DND-41 (cell line): ENCODE data around the gene OR7D2.
"Not testable (repeated sequence)": the region's sequence is repeated elsewhere in the genome, so short reads cannot be mapped to it uniquely, and the experiment has no call there.

Source experiments
- ATAC-seq: fragments of 200-7000 bp; cut with Tn5 transposase; 3 replicates; pipeline ENCODE4 v1.9.1; 2021; ENCODE audit warnings: low read depth; ENCODE audit not compliant: insufficient read depth
- DNase-seq: peaks from one replicate; pipeline ENCODE4 v3.0.0-alpha.2; 2020
- H2AFZ ChIP-seq: 2 replicates; pipeline ENCODE4 v1.6.0; 2012; ENCODE audit warnings: low read depth, low read length
- H3K27ac ChIP-seq: 2 replicates; pipeline ENCODE4 v1.5.1; 2012; ENCODE audit warnings: low read length, inconsistent platforms
- H3K27me3 ChIP-seq: fragments of 200-600 bp; sonication (generic); 2 replicates; pipeline ENCODE4 v1.6.0; 2012; ENCODE audit warnings: low read length, mild to moderate bottlenecking, inconsistent platforms; ENCODE audit not compliant: insufficient read depth, poor library complexity
- H3K36me3 ChIP-seq: 2 replicates; pipeline ENCODE4 v1.5.1; 2012; ENCODE audit warnings: low read length, inconsistent platforms; ENCODE audit not compliant: insufficient read depth
- H3K4me1 ChIP-seq: 2 replicates; pipeline ENCODE4 v1.5.1; 2012; ENCODE audit warnings: mild to moderate bottlenecking, low read length; ENCODE audit not compliant: insufficient read depth
- H3K4me2 ChIP-seq: 2 replicates; pipeline ENCODE4 v1.6.0; 2012; ENCODE audit warnings: mild to moderate bottlenecking, moderate library complexity, low read length, inconsistent platforms; ENCODE audit not compliant: insufficient read depth
- H3K4me3 ChIP-seq, 2 experiments: fragments of 200-600 bp in 1 of 2; shearing (Covaris generic) in 1 of 2; 2 replicates each; pipeline ENCODE4 v1.5.1; 2012 to 2016; ENCODE audit warnings: inconsistent platforms in 2 of 2, low read length in 2 of 2, mild to moderate bottlenecking in 2 of 2, low read depth in 1 of 2, moderate library complexity in 1 of 2
- H3K79me2 ChIP-seq: 2 replicates; pipeline ENCODE4 v1.6.0; 2012; ENCODE audit warnings: low read length, inconsistent platforms; ENCODE audit not compliant: insufficient read depth
- H3K9ac ChIP-seq: 2 replicates; pipeline ENCODE4 v1.6.0; 2012; ENCODE audit warnings: low read depth, mild to moderate bottlenecking, inconsistent platforms, low read length, moderate library complexity
- H3K9me3 ChIP-seq: 2 replicates; pipeline ENCODE4 v1.5.1; 2012; ENCODE audit warnings: low read length, moderate library complexity, mild to moderate bottlenecking, inconsistent platforms; ENCODE audit not compliant: insufficient read depth, severe bottlenecking
- H4K20me1 ChIP-seq: 2 replicates; pipeline ENCODE4 v1.6.0; 2012; ENCODE audit warnings: low read length; ENCODE audit not compliant: insufficient read depth
- CTCF ChIP-seq: IDR thresholded peaks from 2 replicates; pipeline ENCODE4 v1.5.1; 2012; ENCODE audit warnings: borderline replicate concordance, low read length, moderate library complexity, mild to moderate bottlenecking; ENCODE audit not compliant: poor library complexity, severe bottlenecking; ENCODE audit errors: extremely low read depth
- EZH2 ChIP-seq: IDR thresholded peaks from 3 replicates; pipeline ENCODE4 v1.6.1; 2012; ENCODE audit warnings: borderline replicate concordance, low read depth, mild to moderate bottlenecking, moderate library complexity, low read length, inconsistent platforms; ENCODE audit not compliant: severe bottlenecking

Gene OR7D2

GRCh38 chr19:9175326-9175725 lies 3.5 kb upstream of the OR7D2 start:
- Histone ChIP-seq H3K79me2 (no peaks in the 10 kb centered on the region), H3K4me3 (no peak overlapping the region), H3K36me3 (no peaks in the 10 kb centered on the region), H2AFZ (no peak overlapping the region), H3K27me3 (no peaks in the 10 kb centered on the region), H3K9ac (no peak overlapping the region), H3K4me1 (no peaks in the 10 kb centered on the region), H3K4me2 (no peak overlapping the region), H3K9me3 (no peaks in the 10 kb centered on the region), H4K20me1 (no peaks in the 10 kb centered on the region), H3K27ac (no peak overlapping the region)
- no peak for DNase-seq
- no peak for TF ChIP-seq EZH2
- TF ChIP-seq CTCF = no peak
- ATAC-seq = no peak

GRCh38 chr19:9183000-9183399 lies 4.2 kb downstream of the OR7D2 start:
- Histone ChIP-seq H2AFZ (no peak overlapping the region), H3K27me3 (no peaks in the 10 kb centered on the region), H3K27ac (no peak overlapping the region), H3K4me3 (no peak overlapping the region), H3K4me1 (no peaks in the 10 kb centered on the region), H3K79me2 (no peaks in the 10 kb centered on the region), H3K9ac (no peak overlapping the region), H3K4me2 (no peak overlapping the region), H3K9me3 (no peaks in the 10 kb centered on the region), H4K20me1 (no peaks in the 10 kb centered on the region), H3K36me3 (no peaks in the 10 kb centered on the region)
- ATAC-seq (no peak), DNase-seq (no peak)
- TF ChIP-seq CTCF (no peak), EZH2 (no peak)

GRCh38 chr19:9187191-9187590 lies 8.4 kb downstream of the OR7D2 start:
- no peak overlapping the region for H3K4me3 ChIP-seq
- H3K4me1 ChIP-seq = no peaks in the 10 kb centered on the region
- H3K36me3 ChIP-seq = no peaks in the 10 kb centered on the region
- H3K9ac ChIP-seq = no peak overlapping the region
- ATAC-seq (no peak), DNase-seq (no peak)
- H3K4me2 ChIP-seq = no peak overlapping the region
- TF ChIP-seq CTCF (no peak), EZH2 (no peak)
- no peaks in the 10 kb centered on the region for H3K79me2 ChIP-seq
- H3K9me3 ChIP-seq = no peaks in the 10 kb centered on the region
- H3K27ac ChIP-seq = no peak overlapping the region
- no peak overlapping the region for H2AFZ ChIP-seq
- H4K20me1 ChIP-seq = no peaks in the 10 kb centered on the region
- no peaks in the 10 kb centered on the region for H3K27me3 ChIP-seq

GRCh38 chr19:9189535-9189934 lies 10.8 kb downstream of the OR7D2 start:
- Histone ChIP-seq H3K4me2 (no peak overlapping the region), H3K27me3 (no peaks in the 10 kb centered on the region), H3K9ac (no peak overlapping the region), H3K4me3 (no peak overlapping the region), H3K79me2 (no peaks in the 10 kb centered on the region), H3K9me3 (no peaks in the 10 kb centered on the region), H3K27ac (no peak overlapping the region), H3K36me3 (no peaks in the 10 kb centered on the region), H4K20me1 (no peaks in the 10 kb centered on the region), H3K4me1 (no peaks in the 10 kb centered on the region), H2AFZ (no peak overlapping the region)
- ATAC-seq (no peak), DNase-seq (no peak)
- TF ChIP-seq EZH2 = no peak
- TF ChIP-seq CTCF = no peak

GRCh38 chr19:9198044-9198443 lies 19.3 kb downstream of the OR7D2 start:
- not testable (repeated sequence) for H3K27ac ChIP-seq, H3K4me3 ChIP-seq, H3K4me2 ChIP-seq, H3K79me2 ChIP-seq, H3K9me3 ChIP-seq, DNase-seq, H3K4me1 ChIP-seq, H3K36me3 ChIP-seq, H4K20me1 ChIP-seq, ATAC-seq, H3K27me3 ChIP-seq, H3K9ac ChIP-seq, H2AFZ ChIP-seq
